SU-DHL-6 (cell line): ENCODE results near the gene ADGRG4.

Experiments used
- H2AFZ ChIP-seq: fragments of 200-600 bp; sonication (generic); 2 replicates; pipeline ENCODE4 v1.6.1; 2014; ENCODE audit warnings: low read depth, mild to moderate bottlenecking, moderate library complexity, mixed read lengths, antibody characterized with exemption, low read length; ENCODE audit not compliant: severe bottlenecking
- H3F3A ChIP-seq: fragments of 200-600 bp; shearing (Covaris generic); 2 replicates; pipeline ENCODE4 v1.6.0; 2016; ENCODE audit warnings: antibody characterized with exemption, mild to moderate bottlenecking; ENCODE audit not compliant: insufficient read depth
- H3K27ac ChIP-seq: fragments of 200-600 bp; sonication (generic); 2 replicates; pipeline ENCODE4 v1.5.1; 2016; ENCODE audit warnings: low read depth, mild to moderate bottlenecking, low read length, moderate library complexity, mixed read lengths
- H3K27me3 ChIP-seq: fragments of 200-600 bp; sonication (generic), shearing (Covaris generic); 2 replicates; pipeline ENCODE4 v1.6.0; 2014; ENCODE audit warnings: mild to moderate bottlenecking, low read length
- H3K36me3 ChIP-seq: fragments of 200-600 bp; sonication (generic); 2 replicates; pipeline ENCODE4 v1.6.1; 2014; ENCODE audit warnings: mild to moderate bottlenecking, low read length, mixed read lengths
- H3K4me2 ChIP-seq: fragments of 300-600, 200-600 bp; shearing (Covaris generic), sonication (generic); 2 replicates; pipeline ENCODE4 v1.6.0; 2014; ENCODE audit warnings: low read length, low read depth, mild to moderate bottlenecking; ENCODE audit not compliant: poor library complexity, severe bottlenecking
- H3K4me3 ChIP-seq: fragments of 200-600 bp; sonication (generic); 2 replicates; pipeline ENCODE4 v1.5.1; 2014; ENCODE audit warnings: antibody characterized with exemption, low read length, mild to moderate bottlenecking, mixed read lengths; ENCODE audit not compliant: insufficient read depth, poor library complexity, severe bottlenecking
- H3K79me2 ChIP-seq: fragments of 200-600 bp; sonication (generic); 2 replicates; pipeline ENCODE4 v1.6.1; 2014; ENCODE audit warnings: mild to moderate bottlenecking, low read length, moderate library complexity; ENCODE audit not compliant: insufficient read depth
- H3K9ac ChIP-seq: fragments of 200-600 bp; sonication (generic); 2 replicates; pipeline ENCODE4 v1.7.0; 2014; ENCODE audit warnings: mild to moderate bottlenecking, low read length
- H3K9me2 ChIP-seq: fragments of 200-600 bp; sonication (generic); replicated peaks from 2 replicates; pipeline ENCODE4 v1.6.1; 2014; ENCODE audit warnings: low read length; ENCODE audit not compliant: insufficient read depth
- H3K9me3 ChIP-seq: fragments of 200-600 bp; sonication (generic); 2 replicates; pipeline ENCODE4 v1.6.1; 2014; ENCODE audit warnings: low read length, mixed read lengths; ENCODE audit not compliant: insufficient read depth
- H4K20me1 ChIP-seq: fragments of 200-600 bp; sonication (generic); 2 replicates; pipeline ENCODE4 v1.6.1; 2014; ENCODE audit warnings: low read depth, mild to moderate bottlenecking, antibody characterized with exemption, low read length, moderate library complexity, mixed read lengths
- EZH2phosphoT487 ChIP-seq: fragments of 200-600 bp; sonication (generic), shearing (Covaris generic); conservative IDR thresholded peaks from 2 replicates; pipeline ENCODE4 v1.6.1; 2018; ENCODE audit warnings: mild to moderate bottlenecking, antibody characterized with exemption, low read length, moderate library complexity, mixed read lengths
- TF ChIP-seq, protein P1 (sequence below): fragments of 200-600 bp; sonication (generic); IDR thresholded peaks from one replicate; pipeline ENCODE4 v1.5.1; 2017; ENCODE audit warnings: antibody characterized with exemption, mild to moderate bottlenecking, low read length, moderate library complexity; ENCODE audit not compliant: insufficient read depth, poor library complexity, severe bottlenecking

ADGRG4 gene

GRCh38 chrX:136262243-136262642 is 38.5 kb upstream of the ADGRG4 start:
- TF ChIP-seq, protein P1, sequence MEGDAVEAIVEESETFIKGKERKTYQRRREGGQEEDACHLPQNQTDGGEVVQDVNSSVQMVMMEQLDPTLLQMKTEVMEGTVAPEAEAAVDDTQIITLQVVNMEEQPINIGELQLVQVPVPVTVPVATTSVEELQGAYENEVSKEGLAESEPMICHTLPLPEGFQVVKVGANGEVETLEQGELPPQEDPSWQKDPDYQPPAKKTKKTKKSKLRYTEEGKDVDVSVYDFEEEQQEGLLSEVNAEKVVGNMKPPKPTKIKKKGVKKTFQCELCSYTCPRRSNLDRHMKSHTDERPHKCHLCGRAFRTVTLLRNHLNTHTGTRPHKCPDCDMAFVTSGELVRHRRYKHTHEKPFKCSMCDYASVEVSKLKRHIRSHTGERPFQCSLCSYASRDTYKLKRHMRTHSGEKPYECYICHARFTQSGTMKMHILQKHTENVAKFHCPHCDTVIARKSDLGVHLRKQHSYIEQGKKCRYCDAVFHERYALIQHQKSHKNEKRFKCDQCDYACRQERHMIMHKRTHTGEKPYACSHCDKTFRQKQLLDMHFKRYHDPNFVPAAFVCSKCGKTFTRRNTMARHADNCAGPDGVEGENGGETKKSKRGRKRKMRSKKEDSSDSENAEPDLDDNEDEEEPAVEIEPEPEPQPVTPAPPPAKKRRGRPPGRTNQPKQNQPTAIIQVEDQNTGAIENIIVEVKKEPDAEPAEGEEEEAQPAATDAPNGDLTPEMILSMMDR = no peak
- no peak for TF ChIP-seq EZH2phosphoT487
- H3K27me3 ChIP-seq = no peaks in the 10 kb centered on the region
- H3K79me2 ChIP-seq = no peaks in the 10 kb centered on the region
- H3K9ac ChIP-seq = no peak overlapping the region
- H3K9me2 ChIP-seq = no peaks in the 10 kb centered on the region
- H3K4me3 ChIP-seq = no peak overlapping the region
- H3F3A ChIP-seq = no peaks in the 10 kb centered on the region
- H3K27ac ChIP-seq = no peak overlapping the region
- H4K20me1 ChIP-seq = no peaks in the 10 kb centered on the region
- H2AFZ ChIP-seq = no peak overlapping the region
- no peaks in the 10 kb centered on the region for H3K9me3 ChIP-seq
- no peaks in the 10 kb centered on the region for H3K36me3 ChIP-seq
- no peak overlapping the region for H3K4me2 ChIP-seq

GRCh38 chrX:136262812-136263315 is 37.9 kb upstream of the ADGRG4 start:
- Histone ChIP-seq H3K9ac (no peak overlapping the region), H3K79me2 (no peaks in the 10 kb centered on the region), H3K9me2 (no peaks in the 10 kb centered on the region), H4K20me1 (no peaks in the 10 kb centered on the region), H2AFZ (no peak overlapping the region), H3K4me3 (no peak overlapping the region), H3F3A (no peaks in the 10 kb centered on the region), H3K36me3 (no peaks in the 10 kb centered on the region), H3K9me3 (no peaks in the 10 kb centered on the region), H3K27me3 (no peaks in the 10 kb centered on the region), H3K27ac (no peak overlapping the region), H3K4me2 (no peak overlapping the region)
- TF ChIP-seq, protein P1 = no peak
- no peak for TF ChIP-seq EZH2phosphoT487

- Histone ChIP-seq H2AFZ (no peak overlapping the region), H3K36me3 (no peaks in the 10 kb centered on the region), H3K27me3 (no peaks in the 10 kb centered on the region), H3K9me2 (no peaks in the 10 kb centered on the region), H3K9ac (no peak overlapping the region), H3K4me2 (no peak overlapping the region), H3K9me3 (no peaks in the 10 kb centered on the region), H3K79me2 (no peaks in the 10 kb centered on the region), H3K27ac (no peak overlapping the region), H3F3A (no peaks in the 10 kb centered on the region), H4K20me1 (no peaks in the 10 kb centered on the region), H3K4me3 (no peak overlapping the region)
- TF ChIP-seq EZH2phosphoT487 = no peak
- TF ChIP-seq, protein P1 = no peak
These were observed 33.9 kb upstream of the ADGRG4 start for GRCh38 chrX:136266828-136267227.
